Measurements from ENCODE around the gene ITSN1. TPM values are rescaled to one million over a fixed set of nuclear protein-coding genes. Genes with fewer than 3 reads are reported as not detected.

ITSN1 gene
- total RNA-seq, 2 experiments from 2014 or later: 2.3 to 4.6 TPM

DNA sequence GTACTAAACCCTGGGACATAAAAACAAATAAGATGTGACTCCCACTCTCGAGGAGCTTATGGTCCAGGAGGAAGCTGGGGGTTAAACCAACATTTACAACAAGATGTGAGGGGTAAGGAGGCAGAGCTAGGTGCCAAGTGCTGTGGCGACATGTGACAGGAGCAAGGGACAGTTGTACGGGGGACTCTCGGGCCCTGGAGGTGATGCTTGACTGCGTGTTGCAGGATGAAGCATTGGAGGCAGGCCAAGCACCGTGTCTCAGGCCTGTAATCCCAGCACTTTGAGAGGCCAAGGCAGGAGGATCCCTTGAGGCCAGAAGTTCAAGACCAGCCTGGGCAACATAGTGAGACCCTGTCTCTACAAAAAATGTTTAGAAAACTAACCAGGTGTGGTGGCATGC lies 236.5 kb downstream of the ITSN1 start:
- Mint-ChIP-seq H3K4me3 (no peak overlapping the region), H3K27ac (no peak overlapping the region), H3K9me3 (no peaks in the 10 kb centered on the region), H3K36me3 (no peaks in the 10 kb centered on the region), H3K27me3 (peaks cover 2% of the 10 kb centered on the region), H3K4me1 (peaks cover 2% of the 10 kb centered on the region)
- POLR2A ChIA-PET: no interaction called here
- no peak for ATAC-seq (ENCODE audit: low read depth)
- no peak for DNase-seq

DNA sequence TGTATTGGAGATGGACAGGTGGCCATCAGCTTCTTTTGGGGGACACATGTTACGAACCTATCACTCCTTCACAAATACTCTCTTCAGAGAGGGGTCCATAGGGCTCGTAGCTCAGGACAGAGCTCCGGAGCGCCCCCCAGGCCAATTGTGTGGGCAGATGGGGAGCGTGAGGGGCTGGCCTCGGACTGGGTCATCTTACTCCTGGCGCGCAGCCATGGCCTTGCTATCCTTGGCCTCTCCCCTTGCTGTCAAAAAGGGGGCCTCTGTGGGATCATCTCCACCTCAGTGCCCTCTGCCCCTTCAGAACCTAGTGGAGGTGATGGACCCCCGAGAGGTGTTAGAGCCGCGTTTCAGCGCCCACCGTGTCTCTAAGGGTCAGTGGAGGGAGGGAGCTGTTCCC lies 238.3 kb downstream of the ITSN1 start:
- Mint-ChIP-seq H3K9me3 (no peaks in the 10 kb centered on the region), H3K4me3 (no peak overlapping the region), H3K27ac (no peak overlapping the region), H3K27me3 (peaks cover 4% of the 10 kb centered on the region), H3K4me1 (peaks cover 2% of the 10 kb centered on the region), H3K36me3 (no peaks in the 10 kb centered on the region)
- no peak for DNase-seq
- POLR2A ChIA-PET: interaction anchor here (0.6 kb wide), 1 partner anchor 19 kb away, joined by 8 read pairs; no protein-coding TSS in a partner anchor
- ATAC-seq (ENCODE audit: low read depth): no peak

DNA sequence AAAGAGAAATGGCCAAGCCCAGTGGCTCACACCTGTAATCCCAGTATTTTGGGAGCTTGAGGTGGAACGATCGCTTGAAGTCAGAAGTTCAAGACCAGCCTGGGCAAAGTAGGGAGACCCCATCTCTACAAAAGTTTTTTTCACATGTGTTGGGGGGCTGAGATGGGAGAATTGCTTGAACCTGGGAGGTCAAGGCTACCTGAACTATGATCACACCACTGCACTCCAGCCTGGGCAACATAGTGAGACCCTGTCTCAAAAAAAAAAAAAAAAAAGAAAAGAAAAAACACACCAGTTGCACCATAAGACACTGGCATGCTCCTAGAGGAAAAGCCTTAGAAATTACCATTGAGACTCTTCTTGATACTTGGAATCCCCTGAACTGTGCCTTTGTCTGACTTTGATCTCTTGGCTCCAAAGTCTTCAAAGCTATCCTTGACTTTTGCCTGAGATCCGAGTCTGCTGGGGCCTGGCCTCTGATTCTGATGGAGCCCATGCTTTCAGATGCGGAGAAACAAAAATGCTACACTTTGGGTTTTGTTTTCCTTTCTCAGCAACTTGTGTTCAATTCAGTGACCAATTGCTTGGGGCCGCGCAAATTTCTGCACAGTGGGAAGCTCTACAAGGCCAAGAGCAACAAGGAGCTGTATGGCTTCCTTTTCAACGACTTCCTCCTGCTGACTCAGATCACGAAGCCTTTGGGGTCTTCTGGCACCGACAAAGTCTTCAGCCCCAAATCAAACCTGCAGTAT lies 239.6 kb downstream of the ITSN1 start:
- no peaks in the 10 kb centered on the region for H3K36me3 Mint-ChIP-seq
- ATAC-seq (ENCODE audit: low read depth): no peak

DNA sequence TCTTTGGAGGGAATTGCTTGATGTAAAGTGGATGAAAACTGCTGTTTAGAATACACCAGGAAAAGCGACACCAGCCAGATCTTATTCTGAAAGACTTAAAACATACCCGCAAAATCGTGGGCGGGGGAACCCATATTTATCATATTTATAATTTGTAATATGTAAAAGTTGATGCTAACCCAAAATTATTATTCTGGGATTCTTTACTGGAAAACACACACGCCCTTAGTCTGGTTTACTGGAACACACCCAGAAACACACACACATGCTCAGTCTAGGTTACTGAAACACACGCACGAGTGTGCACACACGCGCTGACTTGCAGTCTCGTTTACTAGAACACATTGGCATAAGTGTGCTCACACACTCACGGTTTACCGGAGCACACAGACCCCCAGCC lies 240.8 kb downstream of the ITSN1 start:
- POLR2A ChIA-PET: no interaction called here
- Mint-ChIP-seq H3K4me3 (no peak overlapping the region), H3K4me1 (peaks cover 2% of the 10 kb centered on the region), H3K27ac (no peak overlapping the region), H3K36me3 (no peaks in the 10 kb centered on the region), H3K9me3 (no peaks in the 10 kb centered on the region), H3K27me3 (peaks cover 4% of the 10 kb centered on the region)
- ATAC-seq (ENCODE audit: low read depth) (no peak), DNase-seq (no peak)

More for the DNA sequence above, 239.6 kb downstream of the ITSN1 start:
- POLR2A ChIA-PET: no interaction called here
- Mint-ChIP-seq H3K27ac (no peak overlapping the region), H3K27me3 (peaks cover 4% of the 10 kb centered on the region), H3K9me3 (no peaks in the 10 kb centered on the region), H3K4me1 (peaks cover 2% of the 10 kb centered on the region), H3K4me3 (no peak overlapping the region)
- DNase-seq: no peak

DNA sequence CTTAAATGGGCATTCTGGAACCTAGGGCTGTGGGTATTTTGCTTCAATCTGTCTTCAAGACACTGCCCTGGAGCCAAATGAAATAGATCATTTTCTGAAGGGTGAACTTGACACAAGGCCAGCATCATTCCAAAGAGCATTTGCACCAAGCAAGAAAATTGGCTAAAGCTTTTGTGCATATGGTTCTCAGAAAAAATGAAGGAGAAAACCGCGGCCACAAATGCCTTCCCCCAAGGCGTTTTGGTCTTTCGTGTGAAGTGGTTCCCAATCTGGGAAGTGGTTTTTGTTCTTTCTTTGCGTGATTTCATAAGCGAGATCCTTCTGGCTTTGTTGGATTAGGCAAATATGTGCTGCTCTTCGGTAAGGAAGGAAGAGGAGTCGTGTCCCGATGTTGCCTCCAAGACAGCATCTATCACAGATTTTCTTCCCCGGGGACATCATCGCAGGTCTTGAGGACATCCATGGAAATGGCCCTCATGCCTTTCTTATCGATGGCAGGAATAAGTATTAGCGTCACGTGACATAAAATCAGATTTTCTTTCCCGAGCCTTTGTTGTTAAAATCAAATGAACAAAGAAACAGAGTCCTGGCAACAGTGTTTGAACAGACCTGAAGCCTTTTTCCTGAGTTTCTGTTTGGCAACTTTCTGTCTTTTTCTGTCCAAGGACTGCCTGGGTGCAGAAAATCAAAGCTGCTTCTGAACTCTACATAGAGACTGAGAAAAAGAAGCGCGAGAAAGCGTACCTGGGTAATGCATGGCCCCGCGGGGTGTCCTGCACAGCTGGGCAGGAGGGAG lies 242.3 kb downstream of the ITSN1 start:
- no peak for ATAC-seq (ENCODE audit: low read depth)
- no peak overlapping the region for H3K4me3 Mint-ChIP-seq
- peaks cover 2% of the 10 kb centered on the region for H3K4me1 Mint-ChIP-seq
- H3K36me3 Mint-ChIP-seq: no peaks in the 10 kb centered on the region
- H3K27me3 Mint-ChIP-seq: peaks cover 2% of the 10 kb centered on the region
- POLR2A ChIA-PET: no interaction called here
- no peaks in the 10 kb centered on the region for H3K9me3 Mint-ChIP-seq
- H3K27ac Mint-ChIP-seq: no peak overlapping the region
- no peak for DNase-seq

DNA sequence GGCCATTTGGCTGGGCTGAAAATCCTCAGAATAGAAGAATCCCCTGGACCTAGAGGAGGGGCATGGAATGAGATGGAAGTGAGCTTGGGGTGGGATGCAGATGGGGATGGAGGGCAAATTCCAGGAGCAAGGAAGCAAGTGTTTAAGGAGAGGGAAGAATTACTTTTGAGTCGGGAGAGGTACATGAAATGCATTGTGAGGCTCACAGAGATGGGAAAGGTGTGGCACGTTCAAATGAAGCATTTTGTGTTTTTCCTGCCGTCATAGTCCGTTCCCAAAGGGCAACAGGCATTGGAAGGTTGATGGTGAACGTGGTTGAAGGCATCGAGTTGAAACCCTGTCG lies 242.8 kb downstream of the ITSN1 start:
- no peak overlapping the region for H3K4me3 Mint-ChIP-seq
- H3K27me3 Mint-ChIP-seq: peaks cover 2% of the 10 kb centered on the region
- POLR2A ChIA-PET: no interaction called here
- H3K27ac Mint-ChIP-seq: no peak overlapping the region
- DNase-seq (no peak), ATAC-seq (ENCODE audit: low read depth) (no peak)
- H3K4me1 Mint-ChIP-seq: peaks cover 2% of the 10 kb centered on the region
- no peaks in the 10 kb centered on the region for H3K36me3 Mint-ChIP-seq
- no peaks in the 10 kb centered on the region for H3K9me3 Mint-ChIP-seq

DNA sequence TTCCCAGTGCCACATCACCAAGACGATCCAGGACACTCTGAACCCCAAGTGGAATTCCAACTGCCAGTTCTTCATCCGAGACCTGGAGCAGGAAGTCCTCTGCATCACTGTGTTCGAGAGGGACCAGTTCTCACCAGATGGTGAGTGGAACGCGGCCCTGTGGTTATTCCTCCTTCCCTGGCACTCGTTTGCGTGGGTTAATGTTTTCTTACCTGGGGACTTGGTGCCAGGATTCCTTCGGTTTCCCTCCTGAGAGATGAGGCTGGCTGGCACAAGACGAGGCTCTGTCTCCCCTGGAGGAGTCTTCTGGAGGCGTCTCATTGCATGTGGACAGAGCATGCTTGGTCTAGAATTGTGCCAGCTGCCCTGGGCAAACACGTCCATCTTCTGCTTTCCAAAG lies 244.0 kb downstream of the ITSN1 start:
- H3K36me3 Mint-ChIP-seq: no peaks in the 10 kb centered on the region
- H3K27me3 Mint-ChIP-seq: peaks cover 2% of the 10 kb centered on the region
- no peak for DNase-seq
- H3K9me3 Mint-ChIP-seq: no peaks in the 10 kb centered on the region
- no peak overlapping the region for H3K4me3 Mint-ChIP-seq
- no peak for ATAC-seq (ENCODE audit: low read depth)
- POLR2A ChIA-PET: no interaction called here
- peaks cover 2% of the 10 kb centered on the region for H3K4me1 Mint-ChIP-seq
- H3K27ac Mint-ChIP-seq: no peak overlapping the region

DNA sequence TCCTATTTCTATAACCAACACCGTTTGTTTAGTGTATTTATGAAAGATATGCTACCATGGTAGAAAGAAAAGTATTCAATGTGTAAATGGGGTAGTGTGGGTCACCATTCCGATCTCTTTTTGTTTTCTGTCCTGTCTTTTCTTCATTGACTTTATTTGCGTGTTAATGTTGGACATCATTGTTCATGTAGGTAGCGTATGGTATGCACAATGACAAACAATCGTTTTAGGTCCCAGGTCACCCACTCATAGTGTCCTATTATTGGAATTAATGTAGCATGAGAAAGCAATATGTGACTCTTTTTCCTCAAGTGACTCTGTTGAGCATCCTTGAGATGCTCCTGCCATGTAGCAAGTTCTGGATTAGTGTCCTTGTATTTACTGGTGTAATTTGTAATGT lies 247.9 kb downstream of the ITSN1 start:
- Mint-ChIP-seq H3K4me3 (no peak overlapping the region), H3K9me3 (no peaks in the 10 kb centered on the region), H3K27me3 (peaks cover 2% of the 10 kb centered on the region), H3K36me3 (no peaks in the 10 kb centered on the region), H3K4me1 (peaks cover 7% of the 10 kb centered on the region), H3K27ac (no peak overlapping the region)
- no peak for DNase-seq
- POLR2A ChIA-PET: no interaction called here
- ATAC-seq (ENCODE audit: low read depth): no peak

DNA sequence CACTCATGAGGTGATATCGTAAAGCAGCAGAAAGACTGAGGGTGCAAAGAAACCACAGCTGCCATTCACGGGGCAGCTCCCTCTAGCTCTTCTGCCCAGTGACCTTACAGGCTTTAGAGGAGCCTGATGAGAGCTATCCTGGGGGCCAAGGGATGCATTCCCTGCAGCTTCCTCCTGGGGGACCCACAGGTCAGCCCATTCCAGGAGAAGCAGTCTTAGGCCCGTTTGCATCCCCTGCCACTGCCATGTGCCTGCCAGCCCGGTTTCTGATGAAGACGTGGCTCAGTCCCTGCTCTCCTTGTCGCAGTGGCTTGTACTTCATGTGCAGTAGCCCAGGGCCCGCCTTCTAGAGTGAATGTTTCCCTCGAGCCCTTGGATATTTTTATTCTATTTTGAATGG lies 250.6 kb downstream of the ITSN1 start:
- H3K4me1 Mint-ChIP-seq: peaks cover 12% of the 10 kb centered on the region
- ATAC-seq (ENCODE audit: low read depth) (no peak), DNase-seq (no peak)
- no peak overlapping the region for H3K27ac Mint-ChIP-seq
- H3K36me3 Mint-ChIP-seq: no peaks in the 10 kb centered on the region
- no peak overlapping the region for H3K4me3 Mint-ChIP-seq
- POLR2A ChIA-PET: no interaction called here
- no peaks in the 10 kb centered on the region for H3K9me3 Mint-ChIP-seq
- peaks cover 2% of the 10 kb centered on the region for H3K27me3 Mint-ChIP-seq

DNA sequence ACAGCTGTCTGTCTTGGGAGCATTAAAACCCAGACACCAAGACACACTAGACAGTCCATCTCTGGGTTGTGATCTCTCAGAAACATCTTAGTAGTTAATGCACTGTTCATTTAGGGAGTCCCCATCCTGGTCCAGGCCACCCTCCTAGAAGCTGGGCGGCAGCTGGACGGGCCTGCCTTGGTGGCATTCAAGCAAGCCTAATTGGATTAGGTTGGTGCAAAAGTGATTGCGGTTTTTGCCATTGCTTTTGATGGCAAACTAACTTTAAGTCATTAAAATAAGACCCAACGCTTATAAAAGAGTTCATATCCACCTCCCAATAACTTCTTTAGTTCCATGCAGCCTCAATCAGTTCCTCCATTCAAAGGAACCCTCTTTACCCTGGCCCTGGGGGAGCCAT lies 251.6 kb downstream of the ITSN1 start:
- ATAC-seq (ENCODE audit: low read depth) (no peak), DNase-seq (no peak)
- H3K4me1 Mint-ChIP-seq: peaks cover 12% of the 10 kb centered on the region
- peaks cover 2% of the 10 kb centered on the region for H3K27me3 Mint-ChIP-seq
- H3K27ac Mint-ChIP-seq: no peak overlapping the region
- H3K4me3 Mint-ChIP-seq: no peak overlapping the region
- no peaks in the 10 kb centered on the region for H3K36me3 Mint-ChIP-seq
- POLR2A ChIA-PET: no interaction called here
- H3K9me3 Mint-ChIP-seq: no peaks in the 10 kb centered on the region

DNA sequence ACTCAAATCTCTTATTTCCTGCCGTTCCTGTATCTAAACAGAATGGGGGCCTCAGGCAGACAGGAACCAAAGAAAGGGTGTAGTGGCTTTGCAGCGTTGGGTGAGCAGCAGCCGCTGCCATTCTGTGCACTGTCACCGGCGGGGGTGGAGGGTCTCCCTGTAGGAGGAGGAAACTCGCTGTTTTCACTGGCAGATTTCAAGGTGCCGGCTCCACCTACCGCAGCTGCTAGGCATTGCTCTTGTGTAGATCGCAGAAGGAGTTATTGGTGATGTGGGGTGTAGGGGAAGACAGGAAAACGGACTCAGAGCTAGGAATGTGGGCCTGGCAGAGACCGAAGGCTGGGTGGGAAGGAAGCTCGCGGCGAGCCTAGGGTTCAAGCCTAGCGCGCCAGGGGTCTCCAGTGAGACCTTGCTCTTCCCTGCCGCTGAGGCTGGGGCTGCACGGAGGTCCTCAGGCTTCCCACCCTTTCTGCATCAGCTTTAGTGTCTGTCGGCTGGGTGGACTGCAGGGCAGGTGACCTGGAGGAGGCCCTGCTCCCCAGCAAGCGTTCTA lies 252.5 kb downstream of the ITSN1 start:
- H3K27ac Mint-ChIP-seq: peak overlapping the region; percentile 46
- peaks cover 2% of the 10 kb centered on the region for H3K27me3 Mint-ChIP-seq
- peaks cover 12% of the 10 kb centered on the region for H3K4me1 Mint-ChIP-seq
- no peaks in the 10 kb centered on the region for H3K9me3 Mint-ChIP-seq
- DNase-seq (peak; percentile 58), ATAC-seq (ENCODE audit: low read depth) (peak; percentile 91)
- POLR2A ChIA-PET: interaction anchor here (0.6 kb wide), 1 partner anchor 27 kb away, joined by 6 read pairs; no protein-coding TSS in a partner anchor
- H3K36me3 Mint-ChIP-seq: no peaks in the 10 kb centered on the region
- peak overlapping the region; percentile 57 for H3K4me3 Mint-ChIP-seq

DNA sequence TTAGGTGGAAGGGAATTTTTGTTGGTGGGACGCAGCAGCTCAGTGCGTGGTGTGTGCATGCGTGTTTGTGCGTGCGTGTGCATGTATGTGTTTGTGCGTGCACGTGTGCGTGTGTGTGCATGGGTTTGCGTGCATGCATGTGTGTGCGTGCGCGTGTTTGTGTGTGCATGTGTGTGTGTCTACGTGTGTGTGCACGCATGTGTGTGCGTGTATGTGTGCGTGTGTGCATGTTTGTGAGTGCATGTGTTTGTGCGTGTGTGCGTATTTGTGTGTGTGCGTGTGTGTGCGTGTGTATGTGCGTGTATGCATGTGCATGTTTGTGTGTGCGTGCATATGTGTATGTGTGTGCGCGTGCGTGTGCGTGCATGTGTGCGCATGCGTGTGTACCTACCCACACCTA lies 253.1 kb downstream of the ITSN1 start:
- Mint-ChIP-seq H3K4me3 (peak overlapping the region; percentile 57), H3K36me3 (no peaks in the 10 kb centered on the region), H3K9me3 (no peaks in the 10 kb centered on the region), H3K27me3 (peaks cover 2% of the 10 kb centered on the region), H3K4me1 (peaks cover 12% of the 10 kb centered on the region), H3K27ac (peak overlapping the region; percentile 8)
- DNase-seq (no peak), ATAC-seq (ENCODE audit: low read depth) (no peak)
- POLR2A ChIA-PET: interaction anchor here (0.6 kb wide), 1 partner anchor 28 kb away, joined by 6 read pairs; no protein-coding TSS in a partner anchor

DNA sequence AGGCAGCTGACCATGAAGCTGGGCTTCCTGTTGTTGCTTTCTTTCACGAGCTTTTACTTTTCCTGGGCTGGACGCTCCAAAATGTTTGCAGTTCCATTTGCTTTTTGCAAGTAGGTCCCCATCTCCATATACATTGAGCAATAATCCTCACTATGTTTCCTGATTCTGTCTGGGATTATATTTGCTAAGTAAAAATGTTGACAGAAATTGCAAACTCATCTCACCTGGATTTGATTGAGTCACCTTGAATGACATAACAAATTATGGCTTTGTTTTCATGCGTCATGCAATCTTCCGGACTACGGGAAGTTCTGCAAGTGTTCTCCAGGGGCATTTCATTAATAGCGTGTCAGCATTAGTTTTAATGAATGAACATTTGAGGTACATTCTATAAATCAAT lies 254.4 kb downstream of the ITSN1 start:
- no peak for ATAC-seq (ENCODE audit: low read depth)
- Mint-ChIP-seq H3K4me3 (no peak overlapping the region), H3K9me3 (no peaks in the 10 kb centered on the region), H3K27ac (no peak overlapping the region), H3K27me3 (peaks cover 2% of the 10 kb centered on the region), H3K36me3 (peaks cover 1% of the 10 kb centered on the region), H3K4me1 (peaks cover 15% of the 10 kb centered on the region)
- POLR2A ChIA-PET: no interaction called here
- DNase-seq: no peak

DNA sequence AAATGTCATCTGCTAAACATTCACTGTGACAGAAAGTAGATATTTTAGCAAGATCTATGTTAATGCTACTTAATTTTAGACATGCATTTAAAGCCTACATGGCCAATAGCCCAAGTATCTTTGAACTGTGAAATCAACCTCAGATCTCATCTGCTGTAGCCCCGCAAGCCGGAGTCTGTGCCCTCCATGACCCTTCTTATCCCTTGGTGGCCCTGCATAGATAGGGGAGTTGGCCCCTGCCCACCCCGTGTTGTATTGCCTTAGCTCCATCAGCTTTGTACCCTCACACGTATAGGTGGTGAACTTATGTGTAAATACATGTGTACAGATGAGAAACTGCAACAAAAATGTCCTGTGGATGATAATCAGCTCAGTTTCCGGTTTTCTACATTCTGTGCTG lies 254.8 kb downstream of the ITSN1 start:
- H3K27me3 Mint-ChIP-seq: peaks cover 2% of the 10 kb centered on the region
- no peak for DNase-seq

More for the DNA sequence above, 254.8 kb downstream of the ITSN1 start:
- no peak overlapping the region for H3K4me3 Mint-ChIP-seq
- peaks cover 3% of the 10 kb centered on the region for H3K36me3 Mint-ChIP-seq
- H3K9me3 Mint-ChIP-seq: no peaks in the 10 kb centered on the region
- ATAC-seq (ENCODE audit: low read depth): no peak
- POLR2A ChIA-PET: no interaction called here
- peaks cover 17% of the 10 kb centered on the region for H3K4me1 Mint-ChIP-seq
- no peak overlapping the region for H3K27ac Mint-ChIP-seq
